ENCODE results near the gene BDH1.

GRCh38 chr3:197460002-197460401 lies 95.8 kb downstream of the BDH1 start:
- TF ChIP-seq CTCF (IDR thresholded peaks at IDR 0.05) (no peak), POLR2A (IDR thresholded peaks at IDR 0.05) (no peak), EP300 (IDR thresholded peaks at IDR 0.05) (no peak), POLR2AphosphoS5 (IDR thresholded peaks at IDR 0.05) (no peak)

All from upper lobe of left lung (tissue), 4 donors.